Urothelium cell line (cell line): ENCODE results near the gene AAK1.
A peak's percentile ranks its signal among the peaks of the same experiment; 100 is the strongest.

Experiments
- DNase-seq: peaks from one replicate; pipeline ENCODE4 v3.0.0; 2011; ENCODE audit warnings: low spot score, mixed read lengths
- FAIRE-seq: peaks from 2 replicates; lab custom pipeline; 2011; peaks lifted over from hg19 to GRCh38; lab: Jason Lieb, UNC

The AAK1 gene

DNA sequence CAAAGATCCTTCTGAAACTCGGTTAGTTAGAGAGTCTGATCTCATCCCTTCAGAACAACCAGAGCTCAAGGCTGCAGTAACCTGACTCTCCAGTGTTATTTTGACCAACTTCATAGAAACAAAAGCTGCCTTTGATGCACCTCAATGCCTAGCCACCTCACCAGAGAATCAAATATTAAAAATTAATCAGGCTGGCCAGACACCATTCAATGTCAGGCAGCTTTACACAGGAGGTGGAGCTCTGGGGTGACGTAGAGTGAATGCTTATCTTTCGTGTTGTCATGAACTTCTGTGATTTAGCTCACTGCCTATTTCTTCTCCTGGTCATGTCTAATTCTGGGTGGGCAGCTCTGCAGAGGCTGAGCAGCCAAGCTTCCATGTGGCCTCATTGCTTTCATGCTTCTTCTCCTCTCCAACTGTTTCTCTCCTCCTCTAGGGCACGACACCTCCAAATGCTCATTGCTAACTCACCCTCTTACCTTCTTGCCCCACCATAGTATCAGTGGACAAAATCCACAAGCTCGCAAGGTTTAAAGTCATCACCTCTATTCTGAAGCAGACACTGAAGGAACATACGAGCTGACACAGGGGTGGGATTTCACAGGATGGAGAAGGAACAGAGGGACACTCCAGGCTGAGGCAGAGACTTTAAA is 39.4 kb downstream of the AAK1 start:
- FAIRE-seq (no peak), DNase-seq (no peak)

DNA sequence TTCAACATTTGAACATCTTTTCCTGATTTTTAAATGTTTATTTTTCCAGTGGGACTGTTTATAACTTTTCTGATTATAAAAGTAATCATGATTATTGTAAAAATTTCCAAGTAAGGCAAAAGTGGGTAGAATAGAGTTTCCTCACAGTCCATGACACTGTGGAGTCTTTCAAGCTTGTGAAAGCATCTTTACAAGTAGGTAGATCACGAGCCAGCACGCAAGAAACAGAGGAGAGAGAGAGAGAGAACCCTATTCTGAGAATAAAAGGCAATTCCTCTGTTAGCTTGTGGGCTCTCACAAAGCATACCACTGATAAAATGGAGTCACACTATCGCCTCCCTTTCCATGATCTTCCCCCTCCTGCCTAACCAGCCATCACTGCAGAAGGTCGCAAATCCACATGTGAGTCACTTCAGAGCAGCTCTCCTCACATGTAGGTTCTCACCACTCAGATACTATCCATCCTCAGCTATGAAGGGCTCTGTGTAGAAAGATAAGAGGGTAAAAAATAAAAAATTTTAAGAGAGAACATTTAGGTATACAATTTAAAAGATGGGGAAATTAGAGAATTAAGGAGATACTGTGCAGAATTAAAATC is 40.3 kb downstream of the AAK1 start:
- DNase-seq (no peak), FAIRE-seq (no peak)

DNA sequence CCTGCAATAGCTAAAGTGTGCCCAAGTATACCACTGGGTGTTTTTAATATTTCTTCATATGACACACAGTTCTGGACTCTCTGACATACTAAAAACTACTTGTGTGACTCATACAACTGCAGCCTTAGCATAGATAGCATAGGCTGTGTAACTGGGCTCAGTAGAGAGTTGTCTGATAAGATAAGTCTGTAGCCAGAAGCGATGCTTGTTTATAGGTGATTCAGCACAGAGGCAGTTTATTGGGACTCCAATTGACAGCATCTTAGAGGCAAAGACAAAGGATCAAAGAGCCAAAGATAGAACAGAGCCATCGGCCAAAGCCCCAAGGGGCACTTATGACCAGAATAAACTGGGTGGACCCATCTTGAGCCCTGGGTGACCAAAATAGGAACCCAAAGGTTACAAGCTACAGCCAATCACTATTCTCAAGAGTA is 42.3 kb downstream of the AAK1 start:
- FAIRE-seq (no peak), DNase-seq (no peak)

DNA sequence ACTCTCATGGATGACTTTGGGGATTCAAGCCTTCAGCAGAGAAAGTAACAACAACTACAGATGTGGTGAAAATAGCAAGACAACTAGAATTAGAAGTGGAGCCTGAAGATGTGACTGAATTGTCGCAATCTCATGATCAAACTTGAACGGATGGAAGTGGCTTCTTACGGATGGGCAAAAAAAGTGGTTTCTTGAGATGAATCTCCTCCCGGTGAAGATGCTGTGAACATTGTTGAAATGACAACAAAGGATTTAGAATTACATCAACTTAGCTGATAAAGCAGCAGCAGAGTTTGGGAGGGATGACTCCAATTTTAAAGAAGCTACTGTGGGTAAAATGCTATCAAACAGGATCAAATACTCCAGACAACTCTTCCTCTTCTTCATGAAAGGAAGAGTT is 43.1 kb downstream of the AAK1 start:
- no peak for FAIRE-seq
- no peak for DNase-seq

DNA sequence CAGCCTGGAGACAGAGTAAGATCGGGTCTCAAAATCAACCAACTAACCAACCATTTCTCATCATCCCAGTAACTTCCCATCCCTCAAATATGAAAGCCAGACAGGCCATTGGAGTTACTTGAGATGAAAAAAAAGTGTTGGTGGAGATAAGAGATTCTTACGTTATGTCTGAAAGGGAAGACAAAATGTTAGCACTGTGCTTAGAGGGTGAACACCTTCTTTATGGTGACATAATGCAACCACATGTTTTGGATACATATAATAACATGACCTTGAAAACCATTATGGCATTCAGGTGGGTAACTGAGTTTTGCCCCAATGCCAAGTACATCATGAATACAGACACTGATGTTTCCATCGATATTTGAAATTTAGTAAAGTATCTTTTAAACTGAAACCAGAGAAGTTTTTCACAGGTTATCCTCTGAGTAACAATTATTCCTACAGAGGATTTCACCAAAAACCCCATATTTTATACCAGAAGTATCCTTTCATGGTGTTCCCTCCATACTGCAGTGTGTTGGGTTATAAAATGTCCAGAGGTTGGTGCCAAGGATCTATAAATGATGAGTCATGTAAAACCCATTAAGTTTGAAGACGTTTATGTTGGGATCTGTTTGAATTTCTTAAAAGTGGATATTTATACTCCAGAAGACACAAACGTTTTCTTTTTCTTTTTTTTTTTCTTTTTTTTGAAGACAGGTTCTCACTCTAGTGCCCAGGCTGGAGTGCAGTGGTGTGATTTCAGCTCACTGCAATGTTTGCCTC is 45.5 kb downstream of the AAK1 start:
- DNase-seq (no peak), FAIRE-seq (no peak)

DNA sequence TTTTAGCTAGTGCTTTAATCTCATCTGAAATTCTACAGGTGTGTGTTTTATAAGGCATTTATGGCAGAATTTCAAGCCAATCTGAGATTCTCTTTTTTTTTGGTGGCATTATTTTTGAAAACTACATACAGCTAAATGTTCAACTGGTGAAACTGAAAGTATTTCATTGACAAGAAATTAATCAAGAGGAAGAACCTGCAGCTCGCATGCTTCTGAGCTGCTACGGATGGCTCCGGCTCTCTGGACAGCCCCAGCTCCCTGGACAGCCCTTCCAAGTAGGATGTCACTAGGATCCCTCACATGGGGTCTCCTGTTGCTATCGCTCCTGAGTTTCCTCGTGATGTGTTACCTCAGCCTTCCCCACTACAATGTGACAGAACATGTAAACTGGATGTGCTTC is 46.4 kb downstream of the AAK1 start:
- FAIRE-seq = no peak
- DNase-seq = no peak

DNA sequence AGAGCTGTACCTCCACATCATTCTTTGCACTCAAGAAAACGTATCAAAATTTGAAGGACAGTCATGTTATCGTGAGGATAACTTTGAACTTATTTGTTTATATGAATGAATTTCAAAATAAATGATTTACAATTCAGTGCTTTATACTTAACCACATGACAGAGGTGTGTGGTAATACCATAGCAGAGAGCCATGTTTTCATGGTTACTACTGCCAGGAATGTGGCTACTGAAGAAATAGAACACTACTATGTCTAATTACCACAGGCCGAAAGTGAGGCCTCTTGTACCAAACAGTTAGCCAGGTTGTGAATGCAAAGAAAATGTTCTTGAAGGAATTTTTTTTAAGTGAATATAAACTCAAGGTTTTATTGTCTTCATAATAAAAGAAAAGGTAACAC is 49.2 kb downstream of the AAK1 start:
- DNase-seq (no peak), FAIRE-seq (no peak)

DNA sequence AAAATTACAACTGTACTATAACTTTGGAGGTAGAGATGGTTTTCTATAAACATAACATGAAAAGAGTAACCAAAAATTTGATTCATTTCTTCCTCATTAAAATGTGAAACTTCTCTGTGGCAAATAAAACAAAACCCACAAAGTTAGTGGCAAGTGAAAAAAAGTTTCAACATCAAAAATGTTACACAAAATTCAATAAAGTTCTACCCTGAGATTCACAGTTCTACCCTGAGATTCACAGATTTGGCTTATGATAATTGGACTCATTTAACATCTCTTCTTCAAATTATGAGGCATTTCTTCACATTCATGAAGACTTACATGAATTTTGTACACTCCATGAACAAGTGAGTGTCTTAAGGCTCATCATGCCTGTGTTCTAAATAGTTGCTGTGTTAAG is 51.0 kb downstream of the AAK1 start:
- no peak for DNase-seq
- no peak for FAIRE-seq

DNA sequence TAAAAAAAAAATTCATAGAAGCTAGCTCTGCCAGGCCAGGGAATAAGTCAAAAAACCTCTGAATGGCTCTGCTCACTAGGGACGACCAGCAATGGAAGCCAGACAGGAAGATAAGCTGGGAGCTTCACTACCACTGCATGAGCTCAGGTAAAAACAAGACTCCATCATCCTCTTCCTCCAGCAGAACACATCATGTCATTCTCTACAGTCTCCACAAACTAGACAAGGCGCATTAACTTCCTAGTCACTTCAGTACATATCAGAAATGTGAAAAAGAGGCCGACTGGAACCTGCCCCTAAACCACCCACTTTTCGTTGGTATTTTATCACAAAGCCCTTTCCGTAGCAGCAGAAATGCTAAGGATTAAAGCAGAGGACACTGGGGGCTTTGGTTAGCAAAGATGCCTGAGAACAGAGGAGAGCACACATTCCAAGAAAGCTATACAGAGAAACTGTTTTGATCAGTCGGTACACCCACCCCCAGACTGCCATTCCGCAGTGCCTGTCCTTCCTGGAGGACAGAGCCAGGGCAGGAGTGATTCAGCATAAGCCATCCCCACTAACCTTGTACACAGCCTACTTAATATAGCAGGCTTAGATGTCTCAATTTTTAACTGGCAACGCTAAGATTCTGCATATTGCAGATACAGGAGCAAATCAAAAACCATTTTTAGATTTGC is 53.4 kb downstream of the AAK1 start:
- DNase-seq (no peak), FAIRE-seq (no peak)

DNA sequence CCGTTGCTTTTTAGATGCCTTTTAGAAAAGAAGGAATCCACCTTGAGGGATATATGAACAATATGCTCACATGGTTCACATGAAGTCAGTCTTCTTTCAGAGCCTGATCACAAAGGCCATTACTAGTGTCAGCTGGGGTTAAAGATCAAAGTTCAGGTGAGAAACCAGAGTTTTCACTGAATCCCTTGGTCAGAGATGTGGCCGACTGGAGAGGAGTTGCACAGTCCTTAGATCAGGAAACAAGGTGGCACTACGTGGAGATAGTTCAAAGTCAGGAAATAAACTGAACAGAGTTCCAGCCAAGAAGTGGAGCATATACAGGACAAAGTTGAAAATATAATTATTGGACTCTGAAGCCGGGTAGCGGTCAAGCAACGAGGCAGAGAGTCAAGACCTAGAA is 54.6 kb downstream of the AAK1 start:
- no peak for FAIRE-seq
- no peak for DNase-seq

DNA sequence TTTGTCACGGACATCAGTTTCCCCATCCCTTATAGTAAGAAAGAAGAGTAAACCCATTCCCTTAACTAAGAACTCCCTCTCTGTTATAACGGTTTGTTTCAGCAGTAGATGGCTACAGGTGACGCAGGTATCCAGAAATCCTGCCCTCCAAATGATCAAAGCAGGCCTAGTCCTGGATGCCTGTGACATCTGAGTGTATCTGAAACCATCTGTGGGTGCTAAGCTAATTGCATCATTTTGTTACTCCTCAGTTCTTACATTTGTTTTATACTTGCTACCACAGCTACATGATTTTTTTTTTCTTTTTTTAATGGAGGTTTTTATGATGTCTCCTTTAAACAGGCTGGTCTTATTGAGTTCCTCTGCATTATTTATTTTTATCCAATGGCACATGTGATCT is 55.1 kb downstream of the AAK1 start:
- FAIRE-seq (no peak), DNase-seq (no peak)

DNA sequence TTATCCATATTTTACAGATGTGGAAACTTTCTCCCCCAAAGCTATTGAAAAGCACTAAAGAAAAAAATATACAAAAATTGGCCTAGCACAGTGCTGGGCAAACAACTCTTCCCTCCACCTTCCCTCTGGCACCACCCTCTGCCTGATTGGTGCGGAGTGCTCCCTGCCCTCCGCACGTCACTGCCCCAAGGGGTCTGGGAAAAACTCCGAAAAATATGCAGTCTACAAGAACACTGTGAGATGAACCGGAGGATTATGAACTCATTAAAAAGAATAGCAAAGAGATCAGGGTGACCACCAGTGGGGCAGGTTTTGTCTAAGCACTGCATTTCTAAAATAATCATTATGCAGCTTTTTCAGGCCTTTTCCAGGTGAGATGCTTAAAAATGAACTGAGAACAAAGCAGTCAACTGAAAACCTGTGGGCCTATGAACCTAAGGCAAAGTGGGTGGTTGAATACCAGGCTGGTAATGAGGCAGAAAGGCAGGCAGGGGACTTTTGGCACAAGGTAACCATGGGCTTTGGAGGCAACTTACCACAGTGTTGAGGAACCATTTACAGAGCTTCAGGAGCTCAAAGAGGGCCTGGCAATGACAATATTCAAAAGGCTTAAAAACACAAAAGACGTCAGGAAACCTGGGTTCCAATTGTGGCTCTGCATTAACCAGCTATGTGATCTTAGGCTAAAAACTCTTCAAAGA is 57.5 kb downstream of the AAK1 start:
- no peak for FAIRE-seq
- no peak for DNase-seq

DNA sequence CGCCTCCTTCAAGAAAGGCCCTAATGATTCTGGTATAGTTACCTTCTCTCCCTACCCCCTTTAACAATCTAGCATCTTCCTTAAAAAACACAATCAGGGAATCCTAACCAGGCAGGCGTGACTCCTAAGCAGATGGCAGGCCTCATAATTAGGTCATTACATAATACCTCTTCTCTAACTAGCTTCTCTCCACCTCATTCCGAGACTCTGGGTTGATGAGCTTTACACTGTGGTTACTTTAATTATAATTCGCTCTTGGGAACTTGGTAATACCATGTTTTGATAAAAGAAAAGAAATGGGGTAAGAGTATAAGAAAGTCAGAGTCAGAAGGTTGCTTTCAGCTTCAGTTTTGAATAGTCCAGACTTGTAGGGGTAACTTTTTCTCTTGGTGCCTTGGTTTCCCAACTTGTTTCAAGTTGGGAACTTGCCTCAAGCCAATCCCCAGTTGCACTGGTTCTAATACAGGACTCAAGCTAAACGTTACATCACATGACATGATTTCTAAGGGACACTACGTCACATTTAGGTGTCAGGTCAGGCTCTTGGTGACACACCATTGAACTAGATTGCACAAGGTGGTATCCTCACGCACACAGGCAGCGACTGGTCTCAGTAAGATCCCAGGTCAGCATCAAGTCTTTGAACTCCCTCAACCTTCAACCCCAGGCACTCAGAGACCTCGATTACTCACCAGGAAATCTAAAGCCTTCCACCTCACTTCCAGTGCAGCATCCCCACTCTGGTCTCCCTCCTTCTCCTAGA is 59.2 kb downstream of the AAK1 start:
- FAIRE-seq = no peak
- DNase-seq = no peak

DNA sequence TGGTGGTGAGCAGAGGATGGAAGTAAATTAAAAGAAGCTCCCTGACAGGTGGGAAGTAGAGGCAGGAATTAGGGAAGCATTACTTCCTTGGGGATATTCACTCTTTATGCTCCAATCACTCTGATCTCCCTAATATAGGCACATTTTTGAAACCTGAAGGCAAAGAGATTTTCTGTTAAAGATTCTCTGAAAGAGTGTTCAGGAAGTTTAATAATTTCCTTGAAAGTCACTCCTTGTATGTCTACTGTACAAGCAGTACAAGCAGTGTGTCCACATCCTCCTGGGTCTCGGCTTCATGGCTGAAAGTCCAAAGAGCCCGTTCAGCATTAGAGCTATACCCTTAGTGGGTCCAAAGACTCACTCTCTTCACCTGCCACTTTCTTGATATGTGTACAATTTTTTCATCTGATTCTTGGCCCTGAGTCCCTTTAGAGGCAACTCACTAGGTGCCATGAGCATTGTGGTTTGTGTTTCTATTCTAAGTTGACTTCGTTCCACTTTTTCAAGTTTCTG is 60.2 kb downstream of the AAK1 start:
- FAIRE-seq (no peak), DNase-seq (no peak)

DNA sequence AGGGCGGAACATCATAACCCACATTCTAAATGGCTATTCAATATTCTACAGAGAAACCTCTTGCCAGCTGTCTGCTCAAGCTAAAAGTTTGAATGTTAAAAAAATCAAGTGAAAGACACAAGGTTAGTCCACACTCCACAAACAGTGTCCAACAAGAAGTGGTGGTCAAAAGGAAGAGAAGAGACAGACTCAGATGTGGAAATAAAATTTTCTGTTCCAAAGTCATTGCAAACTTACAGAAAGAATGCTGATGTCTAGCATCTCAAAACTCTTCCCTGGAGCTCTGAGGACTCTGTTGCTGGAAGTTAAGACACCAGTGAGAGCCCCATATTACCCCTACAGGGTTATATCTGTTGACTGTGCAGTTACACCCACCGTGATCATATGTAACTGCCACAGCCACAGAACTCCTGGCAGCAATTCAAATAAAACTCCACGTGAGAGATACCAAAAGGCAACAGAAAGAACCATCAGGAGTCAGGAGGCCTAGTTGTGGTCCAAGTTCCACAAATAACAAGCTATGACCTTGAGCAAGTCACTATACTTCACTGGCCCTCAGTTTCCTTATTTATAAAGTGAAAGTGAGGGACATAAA is 60.9 kb downstream of the AAK1 start:
- DNase-seq (peak; percentile 21), FAIRE-seq (no peak)

DNA sequence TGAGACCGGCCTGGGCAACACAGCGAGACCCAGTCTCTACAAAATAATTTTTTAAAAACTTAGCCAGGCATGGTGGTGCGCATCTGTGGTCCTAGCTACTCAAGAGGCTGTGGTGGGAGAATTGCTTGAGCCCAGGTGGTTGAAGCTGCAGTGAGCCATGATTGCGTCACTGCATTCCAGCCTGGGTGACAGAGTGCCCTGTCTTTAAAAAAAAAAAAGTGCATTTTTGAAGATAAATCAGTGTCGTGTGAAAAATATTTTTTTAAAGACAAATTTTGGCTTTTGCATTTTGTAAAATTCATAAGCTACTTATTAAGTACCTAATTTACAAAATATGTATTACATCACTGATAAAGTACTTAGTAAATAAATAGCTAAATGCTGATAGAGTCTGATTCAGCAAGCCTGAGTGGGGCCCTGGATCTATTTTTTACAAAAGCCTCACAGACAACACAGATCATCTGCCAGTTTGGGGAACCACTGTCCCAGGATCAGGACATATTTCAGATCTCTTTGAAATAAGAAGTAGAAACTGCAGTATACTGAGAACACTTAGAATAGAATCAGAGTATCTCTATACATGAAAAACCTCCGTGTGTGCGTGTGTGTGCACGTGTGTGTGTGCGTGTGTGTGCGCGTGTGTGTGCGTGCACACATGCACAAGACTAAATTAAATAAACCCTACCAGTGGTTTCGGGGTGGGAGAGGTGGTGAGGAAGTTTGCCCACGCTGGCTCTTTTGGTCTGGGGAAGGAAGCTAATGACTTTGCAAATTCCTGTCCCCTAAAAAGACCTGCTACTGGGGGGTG is 61.6 kb downstream of the AAK1 start:
- DNase-seq (no peak), FAIRE-seq (no peak)

DNA sequence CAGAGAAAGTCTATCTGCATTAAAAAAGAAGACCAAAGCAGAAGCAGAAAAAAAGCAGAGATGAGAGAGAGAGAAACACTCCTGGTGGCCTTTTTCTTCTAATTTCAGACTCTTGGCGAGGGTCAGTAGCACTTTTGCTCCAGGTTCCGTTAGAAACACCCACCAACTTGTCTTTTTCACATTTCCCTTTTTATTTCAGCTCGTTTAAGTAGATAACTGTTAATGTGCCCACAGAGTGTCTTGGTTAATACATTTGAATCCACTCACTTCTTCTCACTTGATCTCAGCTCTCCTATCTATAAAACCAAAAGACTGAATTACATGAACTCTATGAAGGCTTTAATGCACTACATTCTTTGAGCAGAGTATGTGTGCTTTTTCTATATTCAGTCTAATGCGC is 63.1 kb downstream of the AAK1 start:
- DNase-seq = no peak
- no peak for FAIRE-seq

DNA sequence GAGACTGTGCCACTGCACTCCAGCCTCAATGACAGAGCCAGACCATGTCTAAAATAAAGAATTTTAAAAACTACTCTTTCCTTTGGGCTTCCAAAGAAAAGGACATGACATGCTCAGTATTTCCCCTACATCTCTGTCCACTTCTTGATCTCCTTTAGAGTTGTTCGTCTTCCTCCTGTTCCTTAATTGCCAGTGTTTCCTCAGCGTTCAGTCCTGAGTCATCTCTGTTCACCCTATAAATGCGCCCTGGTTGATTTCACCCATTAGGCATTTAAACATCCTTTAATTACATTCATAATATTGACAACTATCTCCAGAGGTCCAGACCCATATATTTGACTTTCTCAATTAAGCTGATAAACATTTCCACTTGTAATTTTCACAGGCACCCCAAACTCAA is 64.0 kb downstream of the AAK1 start:
- DNase-seq = no peak
- no peak for FAIRE-seq

DNA sequence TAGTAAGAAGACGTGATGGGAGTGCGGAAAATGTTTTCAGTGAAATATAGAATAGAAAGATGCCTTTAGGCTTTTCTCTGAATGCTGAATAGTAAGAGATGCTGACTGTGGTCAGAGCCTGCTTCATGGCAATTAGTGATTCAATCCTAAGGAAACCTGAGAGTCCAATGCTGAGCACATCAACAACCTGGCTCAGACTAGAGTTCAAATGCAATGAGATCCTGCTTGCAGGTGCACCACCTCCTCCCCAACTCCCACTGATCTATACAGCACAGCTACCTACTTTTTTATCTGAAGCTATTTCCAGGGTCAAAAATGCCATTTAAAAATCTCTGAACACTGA is 65.4 kb downstream of the AAK1 start:
- FAIRE-seq (no peak), DNase-seq (no peak)
